Measurements from ENCODE around the gene SPOCD1. TPM values are rescaled to one million over a fixed set of nuclear protein-coding genes. Genes with fewer than 3 reads are reported as not detected.

SPOCD1 gene
- total RNA-seq, 1 donor from 2014 or later: not detected

- no peak for DNase-seq
- intact Hi-C loops (cut with micrococcal nuclease): loop anchor here (10.0 kb wide), 1 partner anchor 117 kb away; no protein-coding TSS in a partner anchor
- ATAC-seq: peak; percentile 21
Observed at GRCh38 chr1:31781756-31782371, 34.0 kb downstream of the SPOCD1 start.

GRCh38 chr1:31781138-31781755 lies 34.6 kb downstream of the SPOCD1 start:
- intact Hi-C loops (cut with micrococcal nuclease): loop anchor here (10.0 kb wide), 1 partner anchor 116 kb away; no protein-coding TSS in a partner anchor
- DNase-seq (no peak), ATAC-seq (no peak)

GRCh38 chr1:31780632-31781031 lies 35.2 kb downstream of the SPOCD1 start:
- no peak for ATAC-seq
- no peak for DNase-seq
- intact Hi-C loops (cut with micrococcal nuclease): loop anchor here (10.0 kb wide), 1 partner anchor 116 kb away; no protein-coding TSS in a partner anchor

GRCh38 chr1:31779687-31780086 lies 36.1 kb downstream of the SPOCD1 start:
- intact Hi-C loops (cut with micrococcal nuclease): loop anchor here (10.0 kb wide), 1 partner anchor 115 kb away; no protein-coding TSS in a partner anchor
- no peak for DNase-seq
- no peak for ATAC-seq

GRCh38 chr1:31778763-31779488 lies 36.9 kb downstream of the SPOCD1 start:
- intact Hi-C loops (cut with micrococcal nuclease): no loop called here
- DNase-seq (no peak), ATAC-seq (no peak)

GRCh38 chr1:31776516-31776915 lies 39.3 kb downstream of the SPOCD1 start:
- no peak for ATAC-seq
- no peak for DNase-seq

GRCh38 chr1:31776032-31776431 lies 39.8 kb downstream of the SPOCD1 start:
- DNase-seq (no peak), ATAC-seq (no peak)
- intact Hi-C loops (cut with micrococcal nuclease): no loop called here

More at GRCh38 chr1:31776516-31776915, 39.3 kb downstream of the SPOCD1 start:
- intact Hi-C loops (cut with micrococcal nuclease): no loop called here

GRCh38 chr1:31775210-31775999 lies 40.4 kb downstream of the SPOCD1 start:
- intact Hi-C loops (cut with micrococcal nuclease): no loop called here
- DNase-seq (no peak), ATAC-seq (no peak)

- intact Hi-C loops (cut with micrococcal nuclease): no loop called here
- ATAC-seq (no peak), DNase-seq (no peak)
Observed at GRCh38 chr1:31774495-31774894, 41.3 kb downstream of the SPOCD1 start.

GRCh38 chr1:31773861-31774260 lies 42.0 kb downstream of the SPOCD1 start:
- DNase-seq (no peak), ATAC-seq (no peak)
- intact Hi-C loops (cut with micrococcal nuclease): no loop called here

GRCh38 chr1:31772669-31773248 lies 43.1 kb downstream of the SPOCD1 start:
- intact Hi-C loops (cut with micrococcal nuclease): no loop called here
- ATAC-seq (no peak), DNase-seq (no peak)

- ATAC-seq (peak; percentile 50), DNase-seq (no peak)
- intact Hi-C loops (cut with micrococcal nuclease): no loop called here
Observed at GRCh38 chr1:31771891-31772668, 43.7 kb downstream of the SPOCD1 start.

- DNase-seq (peak; percentile 82), ATAC-seq (peak; percentile 85)
- intact Hi-C loops (cut with micrococcal nuclease): no loop called here
Observed at GRCh38 chr1:31769720-31770390, 46.0 kb downstream of the SPOCD1 start.

- intact Hi-C loops (cut with micrococcal nuclease): no loop called here
- DNase-seq (no peak), ATAC-seq (no peak)
Observed at GRCh38 chr1:31768939-31769704, 46.7 kb downstream of the SPOCD1 start.

- ATAC-seq (no peak), DNase-seq (no peak)
- intact Hi-C loops (cut with micrococcal nuclease): no loop called here
Observed at GRCh38 chr1:31768407-31768907, 47.4 kb downstream of the SPOCD1 start.

- DNase-seq (no peak), ATAC-seq (no peak)
- intact Hi-C loops (cut with micrococcal nuclease): no loop called here
Observed at GRCh38 chr1:31767225-31767624, 48.6 kb downstream of the SPOCD1 start.

- ATAC-seq: no peak
Observed at GRCh38 chr1:31765516-31765915, 50.3 kb downstream of the SPOCD1 start.

More at GRCh38 chr1:31765516-31765915, 50.3 kb downstream of the SPOCD1 start:
- no peak for DNase-seq
- intact Hi-C loops (cut with micrococcal nuclease): no loop called here

All from left ventricle myocardium superior (tissue), 1 donor.